ENCODE results near the gene TTLL11.

The TTLL11 gene

DNA sequence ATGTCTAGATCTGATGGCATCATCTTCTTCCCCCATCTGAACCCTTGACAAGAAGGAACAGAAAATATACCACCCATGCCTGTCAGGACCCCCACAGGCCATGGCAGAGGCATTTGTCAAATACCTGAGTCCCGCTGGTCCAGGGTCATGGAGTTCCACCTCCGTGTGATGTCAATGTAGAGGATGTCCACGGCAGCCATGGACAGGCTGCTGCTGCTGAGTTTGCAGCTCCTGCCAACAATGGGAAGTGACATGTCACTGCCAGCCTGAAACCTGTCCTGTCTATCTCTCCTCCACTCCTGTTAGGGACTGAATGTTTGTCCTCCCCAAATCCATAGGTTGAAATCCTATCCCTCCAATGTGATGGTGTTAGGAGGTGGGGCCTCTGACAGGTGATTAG is 232.9 kb downstream of the TTLL11 start:
- TF ChIP-seq, protein P1, sequence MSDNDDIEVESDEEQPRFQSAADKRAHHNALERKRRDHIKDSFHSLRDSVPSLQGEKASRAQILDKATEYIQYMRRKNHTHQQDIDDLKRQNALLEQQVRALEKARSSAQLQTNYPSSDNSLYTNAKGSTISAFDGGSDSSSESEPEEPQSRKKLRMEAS (IDR thresholded peaks at IDR 0.05) = no peak
- TF ChIP-seq FOXM1 (IDR thresholded peaks at IDR 0.05; ENCODE audit: borderline replicate concordance, low read depth) = no peak
- no peak for TF ChIP-seq REST (IDR thresholded peaks at IDR 0.05; ENCODE audit: low read depth)
- no peak for TF ChIP-seq TAF1 (IDR thresholded peaks at IDR 0.05; ENCODE audit: low read depth)
- TF ChIP-seq, protein P2, sequence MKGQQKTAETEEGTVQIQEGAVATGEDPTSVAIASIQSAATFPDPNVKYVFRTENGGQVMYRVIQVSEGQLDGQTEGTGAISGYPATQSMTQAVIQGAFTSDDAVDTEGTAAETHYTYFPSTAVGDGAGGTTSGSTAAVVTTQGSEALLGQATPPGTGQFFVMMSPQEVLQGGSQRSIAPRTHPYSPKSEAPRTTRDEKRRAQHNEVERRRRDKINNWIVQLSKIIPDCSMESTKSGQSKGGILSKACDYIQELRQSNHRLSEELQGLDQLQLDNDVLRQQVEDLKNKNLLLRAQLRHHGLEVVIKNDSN (IDR thresholded peaks at IDR 0.05) = no peak
- no peak for TF ChIP-seq EP300 (IDR thresholded peaks at IDR 0.05; ENCODE audit: borderline replicate concordance)

- no peak for TF ChIP-seq CREB1 (IDR thresholded peaks at IDR 0.05; ENCODE audit: low read depth)
Measured at GRCh38 chr9:121859646-121860045, 233.5 kb downstream of the TTLL11 start.

DNA sequence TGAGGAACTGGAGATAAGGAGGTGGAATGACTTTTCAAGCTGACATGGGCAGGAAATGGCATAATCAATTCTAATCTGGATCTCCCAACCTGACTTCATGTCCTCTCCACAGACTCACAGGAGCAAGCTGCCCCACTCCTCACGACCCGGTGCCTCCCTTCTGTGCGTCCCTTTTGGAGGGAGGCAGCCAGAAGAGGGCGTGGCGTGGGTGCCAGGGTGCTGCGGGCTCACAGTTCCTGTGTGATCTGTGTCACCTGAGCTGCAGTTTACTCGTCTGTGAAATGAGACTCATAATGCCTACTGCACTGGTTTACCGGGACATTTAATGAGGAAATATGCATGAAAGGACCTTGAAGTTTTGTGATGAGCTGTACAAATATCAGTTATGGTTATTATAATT is 234.3 kb downstream of the TTLL11 start:
- TF ChIP-seq REST (IDR thresholded peaks at IDR 0.05; ENCODE audit: low read depth) (no peak), EGR1 (IDR thresholded peaks at IDR 0.05) (no peak), TAF1 (IDR thresholded peaks at IDR 0.05; ENCODE audit: low read depth) (no peak), CEBPB (IDR thresholded peaks at IDR 0.05) (no peak), TEAD4 (IDR thresholded peaks at IDR 0.05) (no peak), YY1 (IDR thresholded peaks at IDR 0.05; ENCODE audit: low read depth) (no peak), ZBTB7A (IDR thresholded peaks at IDR 0.05; ENCODE audit: low read depth) (no peak), EP300 (IDR thresholded peaks at IDR 0.05; ENCODE audit: borderline replicate concordance) (no peak), CREB1 (IDR thresholded peaks at IDR 0.05; ENCODE audit: low read depth) (no peak), NFIC (IDR thresholded peaks at IDR 0.05) (no peak), TCF12 (IDR thresholded peaks at IDR 0.05; ENCODE audit: low read depth) (no peak), FOXM1 (IDR thresholded peaks at IDR 0.05; ENCODE audit: borderline replicate concordance, low read depth) (no peak), RAD21 (IDR thresholded peaks at IDR 0.05; ENCODE audit: low read depth) (no peak)
- TF ChIP-seq, protein P1 (IDR thresholded peaks at IDR 0.05) = no peak
- TF ChIP-seq, protein P2 (IDR thresholded peaks at IDR 0.05) = no peak

GRCh38 chr9:121857928-121858327 is 235.2 kb downstream of the TTLL11 start:
- TF ChIP-seq YY1 (IDR thresholded peaks at IDR 0.05; ENCODE audit: low read depth) (no peak), REST (IDR thresholded peaks at IDR 0.05; ENCODE audit: low read depth) (no peak)

- TF ChIP-seq, protein P2 (IDR thresholded peaks at IDR 0.05) = no peak
- TF ChIP-seq CREB1 (IDR thresholded peaks at IDR 0.05; ENCODE audit: low read depth) (no peak), ZBTB7A (IDR thresholded peaks at IDR 0.05; ENCODE audit: low read depth) (no peak), EGR1 (IDR thresholded peaks at IDR 0.05) (no peak), NFIC (IDR thresholded peaks at IDR 0.05) (no peak), EP300 (IDR thresholded peaks at IDR 0.05; ENCODE audit: borderline replicate concordance) (no peak), FOXM1 (IDR thresholded peaks at IDR 0.05; ENCODE audit: borderline replicate concordance, low read depth) (no peak), TAF1 (IDR thresholded peaks at IDR 0.05; ENCODE audit: low read depth) (no peak), RAD21 (IDR thresholded peaks at IDR 0.05; ENCODE audit: low read depth) (no peak), TEAD4 (IDR thresholded peaks at IDR 0.05) (no peak), TCF12 (IDR thresholded peaks at IDR 0.05; ENCODE audit: low read depth) (no peak), REST (IDR thresholded peaks at IDR 0.05; ENCODE audit: low read depth) (no peak), CEBPB (IDR thresholded peaks at IDR 0.05) (no peak), YY1 (IDR thresholded peaks at IDR 0.05; ENCODE audit: low read depth) (no peak)
- TF ChIP-seq, protein P1 (IDR thresholded peaks at IDR 0.05) = no peak
Measured at GRCh38 chr9:121855476-121855875, 237.6 kb downstream of the TTLL11 start.

Data from Ishikawa (cell line).